HS-5 (cell line): Measurements from ENCODE around the gene PARS2.

ENCODE experiments used
- DNase-seq: peaks from one replicate; pipeline ENCODE4 v3.0.0-alpha.2; 2012; ENCODE audit warnings: low read depth

Gene PARS2

GRCh38 chr1:54764133-54764921 is at the start of gene PARS2:
Gene PARS2, minus strand, starts transcription at chr1:54764523. Its CDS starts 5,362 bp downstream, at chr1:54759161.
- peak; percentile 98 for DNase-seq

- DNase-seq: no peak
Observed at GRCh38 chr1:54814126-54814498, 49.8 kb upstream of the PARS2 start.

- DNase-seq: no peak
Observed at GRCh38 chr1:54813485-54814125, 49.3 kb upstream of the PARS2 start.

- no peak for DNase-seq
Observed at GRCh38 chr1:54812801-54813484, 48.6 kb upstream of the PARS2 start.

GRCh38 chr1:54811739-54812655 is 47.7 kb upstream of the PARS2 start:
- no peak for DNase-seq

GRCh38 chr1:54811066-54811465 is 46.7 kb upstream of the PARS2 start:
- DNase-seq: no peak

GRCh38 chr1:54810153-54810942 is 46.0 kb upstream of the PARS2 start:
- no peak for DNase-seq

GRCh38 chr1:54809496-54810074 is 45.3 kb upstream of the PARS2 start:
- no peak for DNase-seq

GRCh38 chr1:54808443-54809207 is 44.3 kb upstream of the PARS2 start:
- DNase-seq: no peak

- no peak for DNase-seq
Observed at GRCh38 chr1:54807756-54808155, 43.4 kb upstream of the PARS2 start.

GRCh38 chr1:54806931-54807611 is 42.7 kb upstream of the PARS2 start:
- DNase-seq: no peak

- no peak for DNase-seq
Observed at GRCh38 chr1:54805981-54806381, 41.7 kb upstream of the PARS2 start.

GRCh38 chr1:54805466-54805865 is 41.1 kb upstream of the PARS2 start:
- DNase-seq: no peak

GRCh38 chr1:54804471-54805132 is 40.3 kb upstream of the PARS2 start:
- DNase-seq: no peak

GRCh38 chr1:54803761-54804470 is 39.6 kb upstream of the PARS2 start:
- DNase-seq: no peak

GRCh38 chr1:54800899-54801759 is 36.8 kb upstream of the PARS2 start, which contains the start of gene TTC22:
Gene TTC22, minus strand, starts transcription at chr1:54801323. Its CDS starts 160 bp downstream, at chr1:54801163.
- DNase-seq: no peak
